CD4-positive, alpha-beta T cell (primary cell): ENCODE data around the gene NUP214. TPM values are rescaled to one million over a fixed set of nuclear protein-coding genes. Genes with fewer than 3 reads are reported as not detected.

Experiments
- ATAC-seq: fragments of 200-7000 bp; cut with Tn5 transposase; one replicate; pipeline ENCODE4 v1.10.0; 2022; ENCODE audit warnings: mild to moderate bottlenecking; ENCODE audit not compliant: poor library complexity
- CTCF ChIA-PET: fragments of 350-600 bp; sonication (Branson Sonifier 250); formaldehyde crosslinking; loops from one replicate; lab custom pipeline; 2021; ENCODE audit warnings: antibody characterized with exemption, inconsistent platforms; lab: Charles Lee
- POLR2A ChIA-PET: fragments of 350-600 bp; sonication (Branson Sonifier 250); formaldehyde crosslinking; loops from one replicate; lab custom pipeline; 2021; ENCODE audit warnings: antibody characterized with exemption, inconsistent platforms; lab: Charles Lee
- DNase-seq, 14 experiments: peaks; one replicate each; pipeline ENCODE4 v3.0.0-alpha.2; 2013 to 2020; ENCODE audit warnings: mixed read lengths in 2 of 14
- H3K27ac ChIP-seq, 2 donors: one replicate each; pipeline versions ENCODE4 v1.5.1 to v1.7.0; 2013; ENCODE audit warnings: low read length in 2 of 2, low read depth in 1 of 2, mild to moderate bottlenecking in 1 of 2
- H3K27me3 ChIP-seq, 2 experiments: 1 replicate in 1 of 2; 2 replicates in 1 of 2; pipeline versions ENCODE4 v1.6.1 to v1.7.0; 2013; ENCODE audit warnings: low read length in 2 of 2, control low read depth in 1 of 2, mild to moderate bottlenecking in 1 of 2, moderate library complexity in 1 of 2; ENCODE audit not compliant: insufficient read depth in 2 of 2, control insufficient read depth in 1 of 2
- H3K36me3 ChIP-seq: one replicate; pipeline ENCODE4 v1.6.1; 2013; ENCODE audit warnings: low read length, control low read depth; ENCODE audit not compliant: insufficient read depth
- H3K4me1 ChIP-seq: one replicate; pipeline ENCODE4 v1.6.1; 2013; ENCODE audit warnings: low read length, control low read depth; ENCODE audit not compliant: insufficient read depth
- H3K4me3 ChIP-seq: one replicate; pipeline ENCODE4 v1.5.1; 2013; ENCODE audit warnings: mild to moderate bottlenecking, low read length, moderate library complexity
- H3K9me3 ChIP-seq, 2 experiments: 1 replicate in 1 of 2; 2 replicates in 1 of 2; pipeline versions ENCODE4 v1.6.1 to v1.7.0; 2013; ENCODE audit warnings: low read length in 2 of 2, mild to moderate bottlenecking in 2 of 2, control low read depth in 1 of 2, moderate library complexity in 1 of 2; ENCODE audit not compliant: control insufficient read depth in 1 of 2, insufficient read depth in 1 of 2
- H3K27ac Mint-ChIP-seq: one replicate; pipeline ENCODE4 v1.8.0; 2020; ENCODE audit warnings: mixed read lengths
- H3K27me3 Mint-ChIP-seq: one replicate; pipeline ENCODE4 v1.8.0; 2021; ENCODE audit warnings: mixed read lengths
- H3K36me3 Mint-ChIP-seq: one replicate; pipeline ENCODE4 v1.8.0; 2021; ENCODE audit warnings: low read depth, mixed read lengths
- H3K4me1 Mint-ChIP-seq: one replicate; pipeline ENCODE4 v1.8.0; 2021; ENCODE audit warnings: low read depth, mixed read lengths
- H3K4me3 Mint-ChIP-seq: one replicate; pipeline ENCODE4 v1.8.0; 2020; ENCODE audit warnings: mild to moderate bottlenecking, mixed read lengths
- H3K9me3 Mint-ChIP-seq: one replicate; pipeline ENCODE4 v1.8.0; 2020; ENCODE audit warnings: mixed read lengths
- intact Hi-C, 2 experiments: fragments of 100-400 bp; cut with DNase I in 1 of 2; cut with micrococcal nuclease in 1 of 2; formaldehyde crosslinking; loops; one replicate each; pipeline versions ENCODE4 v1.15.1 to v1.9.0; 2023 to 2025; cut with DNase I, micrococcal nuclease
- total RNA-seq, 174 experiments: library from RNA in 2 of 174; stranded (reverse) in 2 of 174; gene quantifications; one replicate each; pipeline ENCODE4 v1.2.3 and lab custom pipeline; 2021 to 2026
- TF ChIP-seq, protein P1 (sequence below): fragments of 200-600 bp; IDR thresholded peaks from one replicate; pipeline ENCODE4 v1.8.0; 2022; ENCODE audit warnings: antibody characterized with exemption, mild to moderate bottlenecking

NUP214 gene
- total RNA-seq, 2 experiments from 2014 or later = 105 to 107 TPM

DNA sequence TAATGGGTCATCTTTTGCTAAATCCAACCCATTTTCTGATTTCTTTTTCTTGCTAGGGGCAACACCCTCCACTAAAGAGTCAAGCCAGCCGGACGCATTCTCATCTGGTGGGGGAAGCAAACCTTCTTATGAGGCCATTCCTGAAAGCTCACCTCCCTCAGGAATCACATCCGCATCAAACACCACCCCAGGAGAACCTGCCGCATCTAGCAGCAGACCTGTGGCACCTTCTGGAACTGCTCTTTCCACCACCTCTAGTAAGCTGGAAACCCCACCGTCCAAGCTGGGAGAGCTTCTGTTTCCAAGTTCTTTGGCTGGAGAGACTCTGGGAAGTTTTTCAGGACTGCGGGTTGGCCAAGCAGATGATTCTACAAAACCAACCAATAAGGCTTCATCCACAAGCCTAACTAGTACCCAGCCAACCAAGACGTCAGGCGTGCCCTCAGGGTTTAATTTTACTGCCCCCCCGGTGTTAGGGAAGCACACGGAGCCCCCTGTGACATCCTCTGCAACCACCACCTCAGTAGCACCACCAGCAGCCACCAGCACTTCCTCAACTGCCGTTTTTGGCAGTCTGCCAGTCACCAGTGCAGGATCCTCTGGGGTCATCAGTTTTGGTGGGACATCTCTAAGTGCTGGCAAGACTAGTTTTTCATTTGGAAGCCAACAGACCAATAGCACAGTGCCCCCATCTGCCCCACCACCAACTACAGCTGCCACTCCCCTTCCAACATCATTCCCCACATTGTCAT lies 72.0 kb downstream of the NUP214 start:
- no peaks in the 10 kb centered on the region for H3K9me3 Mint-ChIP-seq

DNA sequence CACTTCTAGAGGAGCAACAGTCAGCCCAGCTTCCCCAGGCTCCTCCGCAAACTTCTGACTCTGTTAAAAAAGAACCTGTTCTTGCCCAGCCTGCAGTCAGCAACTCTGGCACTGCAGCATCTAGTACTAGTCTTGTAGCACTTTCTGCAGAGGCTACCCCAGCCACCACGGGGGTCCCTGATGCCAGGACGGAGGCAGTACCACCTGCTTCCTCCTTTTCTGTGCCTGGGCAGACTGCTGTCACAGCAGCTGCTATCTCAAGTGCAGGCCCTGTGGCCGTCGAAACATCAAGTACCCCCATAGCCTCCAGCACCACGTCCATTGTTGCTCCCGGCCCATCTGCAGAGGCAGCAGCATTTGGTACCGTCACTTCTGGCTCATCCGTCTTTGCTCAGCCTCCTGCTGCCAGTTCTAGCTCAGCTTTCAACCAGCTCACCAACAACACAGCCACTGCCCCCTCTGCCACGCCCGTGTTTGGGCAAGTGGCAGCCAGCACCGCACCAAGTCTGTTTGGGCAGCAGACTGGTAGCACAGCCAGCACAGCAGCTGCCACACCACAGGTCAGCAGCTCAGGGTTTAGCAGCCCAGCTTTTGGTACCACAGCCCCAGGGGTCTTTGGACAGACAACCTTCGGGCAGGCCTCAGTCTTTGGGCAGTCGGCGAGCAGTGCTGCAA lies 72.8 kb downstream of the NUP214 start:
- ChIA-PET CTCF (no interaction called here), POLR2A (no interaction called here)
- peaks cover 68% of the 10 kb centered on the region for H3K36me3 ChIP-seq
- TF ChIP-seq, protein P1, sequence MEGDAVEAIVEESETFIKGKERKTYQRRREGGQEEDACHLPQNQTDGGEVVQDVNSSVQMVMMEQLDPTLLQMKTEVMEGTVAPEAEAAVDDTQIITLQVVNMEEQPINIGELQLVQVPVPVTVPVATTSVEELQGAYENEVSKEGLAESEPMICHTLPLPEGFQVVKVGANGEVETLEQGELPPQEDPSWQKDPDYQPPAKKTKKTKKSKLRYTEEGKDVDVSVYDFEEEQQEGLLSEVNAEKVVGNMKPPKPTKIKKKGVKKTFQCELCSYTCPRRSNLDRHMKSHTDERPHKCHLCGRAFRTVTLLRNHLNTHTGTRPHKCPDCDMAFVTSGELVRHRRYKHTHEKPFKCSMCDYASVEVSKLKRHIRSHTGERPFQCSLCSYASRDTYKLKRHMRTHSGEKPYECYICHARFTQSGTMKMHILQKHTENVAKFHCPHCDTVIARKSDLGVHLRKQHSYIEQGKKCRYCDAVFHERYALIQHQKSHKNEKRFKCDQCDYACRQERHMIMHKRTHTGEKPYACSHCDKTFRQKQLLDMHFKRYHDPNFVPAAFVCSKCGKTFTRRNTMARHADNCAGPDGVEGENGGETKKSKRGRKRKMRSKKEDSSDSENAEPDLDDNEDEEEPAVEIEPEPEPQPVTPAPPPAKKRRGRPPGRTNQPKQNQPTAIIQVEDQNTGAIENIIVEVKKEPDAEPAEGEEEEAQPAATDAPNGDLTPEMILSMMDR = no peak
- Mint-ChIP-seq H3K36me3 (peaks cover 80% of the 10 kb centered on the region), H3K4me3 (no peak overlapping the region), H3K27me3 (no peaks in the 10 kb centered on the region), H3K4me1 (no peaks in the 10 kb centered on the region), H3K9me3 (no peaks in the 10 kb centered on the region), H3K27ac (no peak overlapping the region)
- H3K4me3 ChIP-seq = no peak overlapping the region
- H3K4me1 ChIP-seq = no peaks in the 10 kb centered on the region
- no peaks in the 10 kb centered on the region for H3K9me3 ChIP-seq
- H3K27ac ChIP-seq = no peak overlapping the region
- DNase-seq (no peak), ATAC-seq (no peak)
- intact Hi-C loops = no loop called here
- H3K27me3 ChIP-seq = no peaks in the 10 kb centered on the region

More for the DNA sequence above, 72.0 kb downstream of the NUP214 start:
- CTCF ChIA-PET = no interaction called here
- DNase-seq (no peak), ATAC-seq (no peak)
- Mint-ChIP-seq H3K4me1 (no peaks in the 10 kb centered on the region), H3K27ac (no peak overlapping the region), H3K36me3 (peaks cover 83% of the 10 kb centered on the region), H3K4me3 (no peak overlapping the region), H3K27me3 (no peaks in the 10 kb centered on the region)
- POLR2A ChIA-PET = interaction anchor here (0.6 to 1.1 kb wide), 2 partner anchors 58 to 535 kb away, joined by 3 to 5 read pairs; no protein-coding TSS in a partner anchor
- intact Hi-C loops = no loop called here
- no peaks in the 10 kb centered on the region for H3K27me3 ChIP-seq
- no peaks in the 10 kb centered on the region for H3K9me3 ChIP-seq
- H3K4me3 ChIP-seq = no peak overlapping the region
- TF ChIP-seq, protein P1 = no peak
- no peak overlapping the region for H3K27ac ChIP-seq
- peaks cover 70% of the 10 kb centered on the region for H3K36me3 ChIP-seq
- no peaks in the 10 kb centered on the region for H3K4me1 ChIP-seq

DNA sequence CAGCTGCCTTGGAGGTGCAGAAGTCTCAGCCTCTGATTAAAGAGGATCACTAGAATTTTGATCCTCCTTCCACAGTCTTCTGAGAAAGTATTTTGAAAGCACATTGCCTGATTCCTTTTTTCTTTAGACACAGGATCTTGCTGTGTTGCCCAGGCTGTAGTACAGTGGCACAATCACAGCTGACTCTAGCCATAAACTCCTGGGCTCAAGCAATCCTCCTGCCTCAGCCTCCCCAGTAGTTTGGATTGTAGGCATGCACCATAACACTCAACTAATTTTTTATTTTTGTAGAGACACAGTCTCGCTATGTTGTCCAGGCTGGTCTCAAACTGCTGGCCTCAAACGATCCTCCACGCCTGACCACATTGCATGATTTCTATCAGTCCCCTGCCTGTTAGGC lies 76.5 kb downstream of the NUP214 start:
- no peaks in the 10 kb centered on the region for H3K27me3 Mint-ChIP-seq
- ChIA-PET CTCF (interaction anchor here (0.6 kb wide), 1 partner anchor 132 kb away, joined by 5 read pairs; no protein-coding TSS in a partner anchor), POLR2A (no interaction called here)
- no peaks in the 10 kb centered on the region for H3K9me3 Mint-ChIP-seq
- peaks cover 66% of the 10 kb centered on the region for H3K36me3 ChIP-seq
- H3K4me1 ChIP-seq = no peaks in the 10 kb centered on the region
- DNase-seq (no peak), ATAC-seq (no peak)
- no peaks in the 10 kb centered on the region for H3K27me3 ChIP-seq
- no peak overlapping the region for H3K4me3 Mint-ChIP-seq
- no peaks in the 10 kb centered on the region for H3K9me3 ChIP-seq
- no peaks in the 10 kb centered on the region for H3K4me1 Mint-ChIP-seq
- intact Hi-C loops = no loop called here
- H3K27ac Mint-ChIP-seq = no peak overlapping the region
- peaks cover 80% of the 10 kb centered on the region for H3K36me3 Mint-ChIP-seq
- H3K27ac ChIP-seq = no peak overlapping the region
- no peak overlapping the region for H3K4me3 ChIP-seq
- TF ChIP-seq, protein P1 = no peak
